ENCODE data around the gene NKAIN4.

- TF ChIP-seq YY1 (IDR thresholded peaks at IDR 0.05; ENCODE audit: insufficient read depth, insufficient read length) (no peak), ZNF274 (IDR thresholded peaks at IDR 0.05; ENCODE audit: low read depth, low read length) (no peak), SUZ12 (IDR thresholded peaks at IDR 0.05; ENCODE audit: extremely low read depth, insufficient read depth, insufficient read length) (no peak)
These were observed 25.7 kb upstream of the NKAIN4 start for GRCh38 chr20:63279931-63280330.

Measured in NT2/D1 (cell line).